Activated CD4-positive, CD25-positive, alpha-beta regulatory T cell treated with anti-CD3 and anti-CD28 coated beads, Interleukin-2, amount 50 U/mL, for 72 hours (primary cell): ENCODE data around the gene TDRD7.

Experiments used
- DNase-seq: peaks from one replicate; pipeline ENCODE4 v3.0.0; 2021

TDRD7 gene

DNA sequence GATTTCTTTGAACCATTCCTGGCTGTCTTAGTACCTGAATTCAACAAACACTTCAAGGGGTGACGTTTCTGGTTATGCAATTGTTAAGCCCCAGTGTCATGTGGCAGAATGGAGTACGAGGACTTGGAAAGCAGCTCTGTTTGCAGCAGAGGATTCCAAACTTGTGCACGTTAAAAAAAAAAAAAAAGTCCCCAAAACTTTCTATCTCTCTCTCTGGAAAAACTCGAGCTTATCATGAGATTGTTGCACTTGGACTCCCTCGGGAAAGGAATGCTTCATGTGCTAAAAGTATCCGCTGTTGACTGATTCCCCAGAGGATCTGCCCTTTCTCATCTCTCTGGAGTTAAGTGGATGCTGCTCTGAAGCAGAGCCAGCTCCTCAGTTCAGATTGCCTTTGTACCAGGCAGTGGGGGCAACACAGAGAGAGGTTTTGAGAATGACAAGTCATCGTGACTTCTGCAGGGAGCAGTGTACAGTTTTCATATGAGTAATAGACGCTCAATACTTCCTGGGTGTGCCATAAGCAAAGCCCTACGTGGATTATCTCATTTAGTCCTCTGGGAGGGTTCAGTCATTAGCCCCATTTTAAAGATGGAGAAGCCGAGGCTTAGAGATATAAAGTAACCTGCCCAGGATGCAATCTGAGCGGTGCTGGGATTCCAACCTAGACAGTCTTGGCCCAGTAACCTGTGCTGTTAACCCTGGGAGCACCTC lies 117.6 kb downstream of the TDRD7 start:
- no peak for DNase-seq

DNA sequence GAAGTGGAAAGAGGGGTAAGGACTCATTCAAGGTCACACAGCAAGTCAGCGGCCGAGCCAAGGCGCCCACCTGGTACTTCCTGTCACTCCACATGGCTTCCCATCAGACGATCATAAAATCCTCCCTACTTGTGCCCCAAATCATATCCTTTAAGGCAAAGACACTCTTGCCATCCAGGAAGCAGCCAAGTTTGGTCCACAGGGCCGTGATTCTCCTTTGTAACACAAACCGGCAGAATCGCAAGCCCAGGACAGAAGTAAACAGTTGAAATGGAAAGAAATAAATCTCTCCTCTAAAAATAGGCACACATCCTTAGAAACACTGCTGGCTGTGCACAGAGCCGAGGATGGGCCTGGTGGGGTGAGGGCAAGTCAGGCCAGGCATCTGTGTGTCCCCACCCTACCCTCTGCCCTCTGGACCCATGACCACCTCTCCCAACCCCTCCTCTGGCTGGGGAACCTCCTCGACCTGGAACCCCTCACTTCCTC lies 120.0 kb downstream of the TDRD7 start:
- no peak for DNase-seq

DNA sequence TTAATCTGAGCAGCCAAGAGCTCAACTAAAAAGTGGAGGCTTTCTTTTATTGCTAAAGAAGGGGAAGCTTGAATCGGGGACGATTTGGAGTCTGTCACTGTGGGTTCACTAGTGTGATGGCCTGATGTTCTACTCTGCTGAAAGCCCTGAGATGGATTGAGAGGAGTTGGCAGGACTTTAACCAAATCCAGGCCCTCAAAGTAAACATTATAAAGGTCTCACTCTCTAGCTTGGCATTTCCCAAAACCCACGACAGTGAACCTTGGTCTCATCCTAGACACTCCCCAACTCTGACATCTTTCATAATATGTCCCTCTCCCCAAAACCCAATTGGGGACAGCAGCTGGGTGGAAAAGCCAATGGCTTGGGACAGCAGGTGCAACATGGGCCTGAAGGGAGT lies 122.3 kb downstream of the TDRD7 start:
- DNase-seq = no peak

DNA sequence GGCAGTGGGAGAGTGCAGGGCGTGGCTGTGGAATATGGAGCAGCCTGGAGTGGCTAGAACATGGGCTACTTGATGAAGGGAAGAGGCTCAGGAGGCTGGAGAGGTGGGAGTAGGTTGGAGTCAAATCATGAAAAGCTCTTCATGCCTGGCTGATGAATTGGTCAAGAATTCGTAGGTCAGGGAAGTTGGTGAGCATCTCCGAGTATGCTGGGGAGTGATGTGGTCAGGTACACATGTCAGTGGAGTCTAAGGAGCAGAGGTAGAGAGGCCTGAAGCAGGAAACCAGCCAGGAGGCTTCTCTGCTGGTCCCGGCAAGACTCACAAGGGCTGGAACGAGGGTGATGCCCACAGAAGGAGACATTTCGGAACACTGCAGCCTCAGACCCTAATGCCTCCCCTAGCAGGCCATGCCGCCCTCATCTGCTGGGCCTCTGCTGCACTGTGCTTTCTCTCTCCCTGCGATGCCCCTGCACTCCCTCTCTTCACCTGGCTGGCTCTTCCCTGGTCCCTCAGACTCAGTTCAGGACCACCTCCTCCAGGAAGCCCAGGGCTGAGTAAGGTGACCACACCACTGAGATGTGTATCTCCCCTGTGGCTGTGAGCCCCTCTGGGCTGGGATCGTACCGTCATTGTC lies 123.2 kb downstream of the TDRD7 start:
- no peak for DNase-seq

DNA sequence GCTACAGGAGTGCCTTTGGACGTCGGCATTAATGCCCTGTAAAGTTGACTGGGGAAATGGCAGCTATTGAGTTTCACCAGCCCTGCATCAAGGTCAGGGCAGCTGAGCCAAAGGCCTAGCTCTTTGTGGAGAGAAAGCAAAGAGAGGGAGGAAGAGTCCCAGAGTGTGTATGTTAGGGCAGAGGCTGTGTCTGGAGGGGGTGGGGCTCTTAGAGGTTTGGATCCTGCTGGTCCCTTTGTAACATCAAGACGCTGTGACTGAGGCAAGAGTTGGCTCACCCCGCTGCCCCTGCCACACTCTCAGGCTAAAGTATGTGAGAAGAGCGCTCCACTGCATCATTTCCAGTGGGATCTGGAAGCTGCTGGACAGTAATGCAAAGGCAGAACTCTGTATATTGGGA lies 123.9 kb downstream of the TDRD7 start:
- DNase-seq = no peak

DNA sequence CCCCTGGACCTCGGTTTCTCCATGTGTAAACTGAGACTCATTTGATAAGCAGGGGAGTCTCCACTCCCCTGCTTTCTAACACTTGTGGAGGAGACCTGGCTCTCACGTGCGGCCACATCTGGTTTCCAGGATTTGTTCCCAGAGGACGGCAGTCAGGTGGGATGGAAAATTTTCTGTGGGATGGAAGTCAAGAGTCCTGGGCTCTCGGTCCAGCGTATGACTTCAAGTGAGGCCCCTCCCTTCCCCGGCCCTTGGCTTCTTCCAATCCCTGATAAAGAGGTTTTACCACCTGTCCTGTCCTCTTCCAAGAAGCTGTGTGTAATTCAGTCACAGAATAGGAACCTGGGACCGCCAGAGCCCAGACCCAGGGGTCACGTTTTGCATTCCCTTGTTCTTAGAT lies 124.6 kb downstream of the TDRD7 start:
- no peak for DNase-seq

DNA sequence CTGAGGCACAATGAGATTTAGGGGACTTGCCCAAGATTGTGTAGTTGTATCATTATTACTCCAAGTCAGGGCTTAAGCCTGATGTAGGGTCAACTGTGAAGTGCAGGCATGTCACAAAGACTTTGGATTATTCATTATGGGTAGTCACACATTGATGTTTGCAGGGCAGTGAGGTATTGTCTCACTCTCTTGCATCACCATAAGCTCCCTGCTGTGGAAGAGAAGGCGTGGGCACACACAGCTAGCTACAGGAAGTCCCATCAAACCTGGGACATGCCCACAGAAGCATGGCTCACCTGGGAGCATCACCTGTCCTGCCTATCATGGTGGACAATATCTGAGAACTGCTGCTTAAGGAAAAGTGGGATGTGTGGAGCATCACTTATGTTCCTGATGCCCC lies 131.7 kb downstream of the TDRD7 start:
- DNase-seq = no peak

DNA sequence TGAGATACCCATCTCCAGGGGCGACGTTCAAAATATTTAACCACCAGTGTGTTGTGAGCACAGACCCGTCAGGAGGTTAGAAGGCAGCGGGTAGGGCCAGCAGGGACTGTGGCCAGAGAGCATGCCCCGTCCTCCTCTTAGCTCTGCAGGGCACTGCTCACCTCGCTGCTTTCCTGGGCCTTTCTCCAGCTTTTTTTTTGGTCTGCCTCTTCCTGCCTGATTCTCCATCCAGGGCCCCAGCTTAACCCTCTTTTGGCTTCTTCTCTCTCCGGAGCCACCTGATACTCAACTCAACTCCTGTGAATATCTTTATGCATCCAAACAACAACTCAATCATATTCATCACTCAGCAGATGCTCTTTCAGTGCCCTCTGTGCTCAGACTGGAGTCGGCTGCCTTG lies 133.6 kb downstream of the TDRD7 start:
- no peak for DNase-seq
